ENCODE results near the gene BPIFB2. TPM values are rescaled to one million over a fixed set of nuclear protein-coding genes. Genes with fewer than 3 reads are reported as not detected.

The BPIFB2 gene
- polyA plus RNA-seq, 1 donor (not counting 4 experiments of a cell fraction or from before 2014, with no cell fraction given), result not detected

GRCh38 chr20:32965115-32965514 lies 42.4 kb upstream of the BPIFB2 start:
- H3K4me3 ChIP-seq (ENCODE audit: control insufficient read depth in 2 of 3, extremely low read depth in 1 of 3, insufficient read depth in 2 of 3, low read depth in 1 of 3, low read length in 3 of 3), result no peak overlapping the region
- no peaks in the 10 kb centered on the region for H3K4me1 ChIP-seq (ENCODE audit: control insufficient read depth, extremely low read depth, insufficient read depth, low read length)
- H3K4me2 ChIP-seq (ENCODE audit: control insufficient read depth, extremely low read depth, insufficient read depth, low read depth, low read length), result no peak overlapping the region
- no peak overlapping the region for H3K27ac ChIP-seq (ENCODE audit: control insufficient read depth, insufficient read depth, low read length)
- H3K27me3 ChIP-seq (ENCODE audit: control insufficient read depth, extremely low read depth, insufficient read depth, low read length), result no peaks in the 10 kb centered on the region
- TF ChIP-seq, protein P1, sequence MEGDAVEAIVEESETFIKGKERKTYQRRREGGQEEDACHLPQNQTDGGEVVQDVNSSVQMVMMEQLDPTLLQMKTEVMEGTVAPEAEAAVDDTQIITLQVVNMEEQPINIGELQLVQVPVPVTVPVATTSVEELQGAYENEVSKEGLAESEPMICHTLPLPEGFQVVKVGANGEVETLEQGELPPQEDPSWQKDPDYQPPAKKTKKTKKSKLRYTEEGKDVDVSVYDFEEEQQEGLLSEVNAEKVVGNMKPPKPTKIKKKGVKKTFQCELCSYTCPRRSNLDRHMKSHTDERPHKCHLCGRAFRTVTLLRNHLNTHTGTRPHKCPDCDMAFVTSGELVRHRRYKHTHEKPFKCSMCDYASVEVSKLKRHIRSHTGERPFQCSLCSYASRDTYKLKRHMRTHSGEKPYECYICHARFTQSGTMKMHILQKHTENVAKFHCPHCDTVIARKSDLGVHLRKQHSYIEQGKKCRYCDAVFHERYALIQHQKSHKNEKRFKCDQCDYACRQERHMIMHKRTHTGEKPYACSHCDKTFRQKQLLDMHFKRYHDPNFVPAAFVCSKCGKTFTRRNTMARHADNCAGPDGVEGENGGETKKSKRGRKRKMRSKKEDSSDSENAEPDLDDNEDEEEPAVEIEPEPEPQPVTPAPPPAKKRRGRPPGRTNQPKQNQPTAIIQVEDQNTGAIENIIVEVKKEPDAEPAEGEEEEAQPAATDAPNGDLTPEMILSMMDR (optimal IDR thresholded peaks at IDR 0.05 in 1 of 3, IDR thresholded peaks at IDR 0.05 in 1 of 3, conservative IDR thresholded peaks at IDR 0.05 in 1 of 3; ENCODE audit: extremely low read depth in 1 of 3, insufficient read depth in 2 of 3, low read length in 3 of 3), result no peak
- no peak for TF ChIP-seq EZH2 (IDR thresholded peaks at IDR 0.05; ENCODE audit: low read length)
- H3K79me2 ChIP-seq (ENCODE audit: control insufficient read depth, insufficient read depth, low read length), result no peaks in the 10 kb centered on the region
- no peaks in the 10 kb centered on the region for H4K20me1 ChIP-seq (ENCODE audit: control insufficient read depth, extremely low read depth, insufficient read depth, low read length)
- FAIRE-seq (no peak), DNase-seq (ENCODE audit: low read depth, low spot score) (no peak)
- H3K9ac ChIP-seq (ENCODE audit: control insufficient read depth, extremely low read depth, insufficient read depth, low read length), result no peak overlapping the region
- H2AFZ ChIP-seq (ENCODE audit: control insufficient read depth, low read length), result no peak overlapping the region
- dilution Hi-C loops (cut with MboI; ENCODE audit: extremely low pct_ligation_motif_present, low sequenced_read_pairs), result no loop called here
- H3K9me1 ChIP-seq (ENCODE audit: control insufficient read depth, extremely low read depth, insufficient read depth, low read length), result no peaks in the 10 kb centered on the region
- H3K9me3 ChIP-seq (ENCODE audit: control insufficient read depth, low read depth, low read length), result no peaks in the 10 kb centered on the region
- H3K36me3 ChIP-seq (ENCODE audit: control insufficient read depth in 2 of 2, extremely low read depth in 1 of 2, insufficient read depth in 2 of 2, low read length in 2 of 2), result no peaks in the 10 kb centered on the region

DNA sequence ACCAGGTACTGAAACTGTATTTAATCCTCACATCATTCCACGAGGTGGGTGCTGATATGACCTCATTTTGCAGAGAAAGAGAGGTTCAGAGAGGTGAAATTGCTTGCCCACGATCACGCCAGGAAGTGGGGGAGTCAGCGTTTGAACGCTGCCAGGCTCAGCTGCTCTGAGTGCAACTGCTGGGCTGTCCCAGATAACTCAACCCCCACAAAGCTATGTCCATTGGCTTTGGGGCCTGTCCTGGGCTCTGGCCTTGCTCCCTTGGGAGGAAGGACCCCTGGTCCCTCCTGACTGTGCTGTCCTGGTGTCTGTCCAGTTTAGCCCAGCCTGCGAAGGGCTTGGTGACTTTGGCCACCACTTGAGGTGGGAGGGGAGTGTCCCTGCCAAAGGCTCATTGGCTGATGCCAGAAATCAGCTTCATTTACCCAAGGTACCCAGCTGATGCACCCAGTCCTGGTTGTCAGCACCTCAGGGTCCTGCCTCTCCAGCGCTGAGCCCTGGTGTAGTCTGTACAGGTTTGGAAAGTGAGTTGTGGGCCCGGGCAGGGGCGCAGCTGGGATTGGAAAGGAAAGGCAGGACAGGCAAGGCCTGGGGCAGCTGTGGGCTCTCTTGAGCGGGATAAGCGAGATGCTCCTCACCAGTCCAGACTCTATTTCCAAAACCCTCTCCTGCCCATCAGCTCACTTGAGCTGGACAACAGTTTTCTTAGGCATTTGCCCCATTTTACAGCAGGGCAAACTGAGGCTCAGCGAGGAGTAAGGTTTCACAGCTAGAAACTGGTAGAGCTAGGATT lies 41.7 kb upstream of the BPIFB2 start:
- no peaks in the 10 kb centered on the region for H3K36me3 ChIP-seq (ENCODE audit: control insufficient read depth in 2 of 2, extremely low read depth in 1 of 2, insufficient read depth in 2 of 2, low read length in 2 of 2)
- H3K9me3 ChIP-seq (ENCODE audit: control insufficient read depth, low read depth, low read length), result no peaks in the 10 kb centered on the region
- no peak overlapping the region for H3K9ac ChIP-seq (ENCODE audit: control insufficient read depth, extremely low read depth, insufficient read depth, low read length)
- H2AFZ ChIP-seq (ENCODE audit: control insufficient read depth, low read length), result no peak overlapping the region
- FAIRE-seq, result no peak
- no peak for DNase-seq (ENCODE audit: low read depth, low spot score)
- no peaks in the 10 kb centered on the region for H4K20me1 ChIP-seq (ENCODE audit: control insufficient read depth, extremely low read depth, insufficient read depth, low read length)
- no peak for TF ChIP-seq EZH2 (IDR thresholded peaks at IDR 0.05; ENCODE audit: low read length)
- TF ChIP-seq, protein P1 (optimal IDR thresholded peaks at IDR 0.05 in 1 of 3, IDR thresholded peaks at IDR 0.05 in 1 of 3, conservative IDR thresholded peaks at IDR 0.05 in 1 of 3; ENCODE audit: extremely low read depth in 1 of 3, insufficient read depth in 2 of 3, low read length in 3 of 3), result no peak
- no peaks in the 10 kb centered on the region for H3K27me3 ChIP-seq (ENCODE audit: control insufficient read depth, extremely low read depth, insufficient read depth, low read length)
- H3K27ac ChIP-seq (ENCODE audit: control insufficient read depth, insufficient read depth, low read length), result no peak overlapping the region
- H3K9me1 ChIP-seq (ENCODE audit: control insufficient read depth, extremely low read depth, insufficient read depth, low read length), result no peaks in the 10 kb centered on the region
- H3K4me1 ChIP-seq (ENCODE audit: control insufficient read depth, extremely low read depth, insufficient read depth, low read length), result no peaks in the 10 kb centered on the region
- dilution Hi-C loops (cut with MboI; ENCODE audit: extremely low pct_ligation_motif_present, low sequenced_read_pairs), result no loop called here
- H3K79me2 ChIP-seq (ENCODE audit: control insufficient read depth, insufficient read depth, low read length), result no peaks in the 10 kb centered on the region
- H3K4me2 ChIP-seq (ENCODE audit: control insufficient read depth, extremely low read depth, insufficient read depth, low read depth, low read length), result no peak overlapping the region
- no peak overlapping the region for H3K4me3 ChIP-seq (ENCODE audit: control insufficient read depth in 2 of 3, extremely low read depth in 1 of 3, insufficient read depth in 2 of 3, low read depth in 1 of 3, low read length in 3 of 3)

All from keratinocyte (primary cell).